ENCODE data around the gene NAP1L5.

Gene NAP1L5

DNA sequence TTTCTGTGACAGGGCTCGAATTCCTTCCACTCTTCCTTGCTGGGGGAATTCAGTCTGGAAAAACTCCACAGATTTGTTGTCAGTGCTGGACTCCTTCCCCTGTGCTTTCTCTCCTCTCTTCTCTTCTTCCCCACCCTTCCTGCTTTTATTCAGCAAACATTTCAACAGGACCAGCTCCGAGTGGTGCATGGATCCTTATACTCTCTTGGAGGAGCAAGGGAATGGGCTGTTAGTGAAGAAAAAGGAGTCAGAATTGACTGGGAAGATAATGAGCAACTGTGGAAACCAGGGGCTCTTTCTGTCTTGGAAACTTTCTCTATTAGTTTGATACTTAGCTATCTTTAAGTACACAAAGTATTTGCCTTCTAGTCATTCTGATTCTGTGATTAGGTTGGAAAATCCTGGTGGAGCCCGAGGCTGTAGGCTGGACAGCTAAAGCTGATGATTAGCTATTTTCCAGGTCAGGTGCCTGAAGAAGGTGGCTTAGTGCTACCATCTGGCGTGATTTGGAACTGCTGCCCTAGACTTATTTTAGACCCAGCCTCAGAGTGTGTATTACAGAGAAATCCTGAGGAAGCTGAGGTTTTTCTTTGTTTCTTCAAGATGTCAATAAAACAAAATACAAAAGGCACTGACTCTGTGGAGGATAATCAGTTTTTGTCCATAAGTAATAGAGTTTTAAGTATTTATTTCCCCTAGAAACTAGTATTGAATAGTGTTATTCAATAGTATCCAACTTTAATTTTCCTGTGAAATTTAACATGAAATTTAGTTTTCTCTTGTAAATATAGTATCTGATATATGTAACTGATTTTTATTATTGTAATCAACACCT, 38.4 kb downstream of the NAP1L5 start:
- DNase-seq = peak; percentile 64

DNA sequence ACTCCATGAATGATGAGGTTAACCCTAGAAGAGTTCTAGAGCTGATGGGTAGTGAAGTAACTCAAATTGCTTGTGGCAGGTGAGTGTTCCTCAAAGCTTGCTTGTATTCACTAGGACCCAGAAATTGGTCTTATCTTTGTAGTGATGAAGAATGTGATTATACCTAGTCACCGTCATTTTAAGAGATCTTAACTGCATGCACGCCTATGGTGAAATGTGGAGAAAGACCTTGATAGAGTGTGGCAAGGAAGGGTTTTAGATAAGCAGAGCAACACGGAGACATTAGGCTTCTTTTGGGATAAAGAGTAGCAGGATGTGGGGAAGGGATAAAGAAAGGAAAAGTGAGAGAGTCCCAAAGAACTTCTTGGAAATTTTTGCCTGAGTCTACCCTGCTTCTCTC, 42.4 kb downstream of the NAP1L5 start:
- DNase-seq = no peak

DNA sequence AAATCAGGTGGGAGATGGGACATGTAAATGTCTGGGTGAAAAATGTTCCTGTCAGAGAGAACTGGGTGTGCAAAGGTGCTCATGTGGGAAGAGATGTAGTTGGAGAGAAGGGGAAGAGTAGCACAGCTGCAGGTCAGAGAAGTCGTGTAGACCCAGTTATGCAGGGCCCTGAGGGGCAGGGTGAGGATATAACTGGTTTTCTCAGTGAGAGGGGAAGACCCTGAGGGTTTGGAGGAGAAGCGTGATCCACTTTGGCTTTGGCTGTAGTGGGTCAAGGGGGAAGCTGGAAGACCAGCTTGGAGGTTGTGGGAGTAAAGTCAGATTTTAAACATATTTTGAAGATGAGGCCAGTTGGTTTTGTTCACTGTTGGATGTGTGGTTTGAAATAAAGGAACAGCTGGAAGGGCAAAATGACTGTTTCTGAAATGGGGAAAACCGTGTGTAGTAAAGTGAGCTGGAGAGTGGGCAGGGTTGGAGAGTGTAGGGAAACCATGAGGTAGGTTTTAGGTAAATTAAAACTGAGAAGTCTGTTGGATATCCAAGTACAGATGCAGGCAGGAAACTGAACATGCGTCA, 44.2 kb downstream of the NAP1L5 start:
- DNase-seq = no peak

DNA sequence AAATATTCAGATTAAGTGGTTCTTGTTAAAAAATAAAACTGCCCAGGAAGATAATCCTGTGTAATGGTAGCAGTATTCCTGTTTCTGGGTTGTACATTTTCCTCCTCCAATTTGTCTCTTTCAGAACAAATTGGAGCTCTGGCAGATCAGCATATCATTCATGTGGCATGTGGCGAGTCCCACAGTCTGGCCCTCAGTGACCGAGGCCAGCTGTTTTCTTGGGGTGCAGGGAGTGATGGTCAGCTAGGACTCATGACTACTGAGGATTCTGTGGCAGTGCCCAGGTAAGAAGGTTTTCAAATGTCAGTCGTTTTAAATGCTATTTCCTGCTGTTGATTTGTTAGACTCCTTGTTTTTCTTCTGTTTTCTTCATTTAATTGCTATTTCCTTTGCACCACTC, 47.9 kb downstream of the NAP1L5 start:
- DNase-seq = no peak

DNA sequence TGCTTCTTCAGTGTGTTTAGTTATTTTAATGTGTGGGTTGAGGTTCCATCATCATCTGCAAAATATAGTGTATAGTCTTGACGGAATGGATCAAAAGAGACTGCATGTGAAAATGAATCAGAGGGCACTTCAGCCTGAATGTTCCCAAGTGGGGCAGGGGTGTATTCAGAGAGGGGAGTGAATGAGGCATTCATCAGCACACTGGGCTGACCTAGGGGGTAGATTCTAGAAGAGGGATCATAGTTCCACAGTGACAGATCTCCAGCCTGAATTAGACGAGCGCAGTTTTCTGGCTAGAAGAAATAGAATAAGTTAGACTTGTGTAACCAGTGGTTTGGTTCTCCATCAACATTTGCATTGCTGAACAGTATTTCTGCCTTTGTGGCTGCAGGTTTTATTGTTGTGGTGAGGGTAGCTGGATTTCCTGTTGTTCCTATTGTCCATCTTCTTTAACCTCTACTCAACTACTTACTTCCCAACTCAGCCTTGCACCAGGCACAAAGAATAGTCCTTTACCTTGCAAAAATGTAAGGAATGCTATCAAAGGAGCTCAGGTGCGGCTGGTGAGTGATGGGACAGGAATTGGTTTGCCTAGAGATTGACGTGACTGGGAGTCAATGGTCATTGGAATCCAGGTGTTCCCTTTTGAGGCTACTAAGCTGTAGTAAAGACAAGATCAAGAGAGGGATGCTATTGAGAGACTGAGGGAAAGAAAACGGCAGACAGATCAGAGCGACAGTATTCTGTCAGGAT, 50.9 kb downstream of the NAP1L5 start:
- DNase-seq = no peak

DNA sequence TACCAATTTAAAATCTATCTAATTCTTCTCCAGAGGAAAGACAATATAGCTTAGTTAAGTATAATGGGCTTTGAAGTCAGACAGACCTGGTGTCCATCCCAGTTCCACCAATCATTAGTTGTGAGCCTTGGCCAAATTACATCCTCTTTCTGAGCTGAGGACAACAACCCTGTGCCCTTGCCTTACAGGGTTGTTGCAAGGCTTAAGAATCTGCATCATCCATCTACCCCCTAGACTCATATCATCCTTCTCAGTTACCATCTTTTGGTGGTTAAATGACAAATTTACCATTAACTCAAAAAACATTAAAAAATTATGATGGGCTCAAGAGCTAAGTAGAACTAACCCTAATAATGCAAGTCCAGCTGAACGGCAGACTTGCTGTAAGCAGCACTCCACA, 51.6 kb downstream of the NAP1L5 start:
- DNase-seq = no peak

Measured in NCI-H1694 (cell line).